ENCODE results near the gene SHD. TPM values are rescaled to one million over a fixed set of nuclear protein-coding genes. Genes with fewer than 3 reads are reported as not detected.

The SHD gene
- total RNA-seq, 4 donors from 2014 or later: not detected

DNA sequence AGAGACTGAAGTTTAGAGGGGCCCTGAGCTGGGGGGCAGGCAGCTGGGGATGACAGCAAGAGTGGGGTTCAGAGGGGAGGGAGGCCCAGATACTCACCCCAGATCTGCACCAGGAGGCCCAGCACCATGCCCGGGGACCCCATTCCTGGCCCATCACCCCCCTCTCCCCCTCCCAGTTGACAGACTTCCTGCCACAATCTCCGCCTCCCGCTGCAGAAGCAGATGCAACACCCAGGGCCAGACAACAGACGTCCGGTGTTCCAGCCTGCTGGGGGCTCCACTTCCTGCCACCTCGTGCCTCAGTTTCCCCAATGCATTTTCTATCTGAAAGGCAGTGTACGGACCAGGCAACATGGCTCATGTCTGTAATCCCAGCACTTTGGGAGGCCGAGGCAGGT is 23.2 kb downstream of the SHD start, which contains the start of gene TMIGD2:
TMIGD2 (minus strand) TSS at position 147 of the 398 bp plus-strand sequence; CDS start at position 143, 4 bp downstream.
- Histone ChIP-seq H3K36me3 (no peaks in the 10 kb centered on the region), H3K27me3 (peaks cover 0 to 41% (median 0%) of the 10 kb centered on the region in 4 donors), H3K27ac (no peak within 1 kb of the TSS), H3K9me3 (no peaks in the 10 kb centered on the region), H3K4me3 (no peak within 1 kb of the TSS), H3K4me1 (peaks cover 0 to 7% (median 6%) of the 10 kb centered on the region in 3 donors)
- no peak for TF ChIP-seq CTCF (IDR thresholded peaks at IDR 0.05)
- TF ChIP-seq POLR2A (IDR thresholded peaks at IDR 0.05): no peak
- DNase-seq: no peak
- 37% methylated on average over 6 of the region's 8 CpGs; no CpG with 5 or more reads in 1 of the 2 donors for WGBS, 2 donors
- intact Hi-C loops (cut with DNase I): no loop called here

DNA sequence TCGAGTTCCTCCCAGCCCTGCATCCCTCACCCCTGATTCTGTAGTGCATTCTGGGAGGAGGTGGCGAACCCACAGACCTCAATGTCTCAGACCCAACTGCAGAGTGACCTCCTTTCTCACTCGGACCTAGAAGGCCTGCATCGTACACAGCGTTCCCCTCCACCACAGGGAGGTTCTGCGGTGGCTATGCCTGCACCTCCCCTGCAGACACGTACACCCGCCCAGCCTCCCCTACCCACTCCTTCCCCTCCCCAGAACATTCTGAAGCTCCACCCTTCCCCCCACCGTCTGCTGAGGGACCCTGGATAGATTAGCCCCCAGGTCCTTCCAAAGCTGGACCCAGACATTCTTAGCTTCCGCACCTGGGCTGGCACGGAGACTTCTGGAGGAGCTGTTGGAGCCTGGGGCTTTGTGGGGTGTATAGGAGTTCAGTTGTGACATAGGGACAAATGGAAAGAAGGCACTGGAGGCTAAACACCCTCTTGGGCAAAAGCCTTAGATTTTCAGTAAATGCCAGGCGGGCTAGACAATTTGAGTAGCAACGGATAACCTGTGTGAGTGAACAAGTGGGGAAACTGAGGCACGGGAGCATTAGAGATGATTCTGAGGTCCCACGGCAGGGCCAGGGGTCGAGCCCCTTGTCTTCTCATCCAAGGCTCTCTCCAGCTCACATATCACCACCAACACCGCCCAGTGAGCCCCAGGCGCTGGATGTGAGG is 24.9 kb downstream of the SHD start:
- Histone ChIP-seq H3K4me3 (peak overlapping the region in 2 of 4 donors; percentile 41 to 58), H3K27me3 (peaks cover 0 to 39% (median 0%) of the 10 kb centered on the region in 4 donors), H3K36me3 (no peaks in the 10 kb centered on the region), H3K9me3 (no peaks in the 10 kb centered on the region), H3K4me1 (peaks cover 0 to 7% (median 6%) of the 10 kb centered on the region in 3 donors), H3K27ac (no peak overlapping the region)
- no peak for DNase-seq
- intact Hi-C loops (cut with DNase I): no loop called here
- 36 to 44% methylated on average over 17 of the region's 18 CpGs for WGBS, 2 donors
- TF ChIP-seq POLR2A (IDR thresholded peaks at IDR 0.05) (no peak), CTCF (IDR thresholded peaks at IDR 0.05) (no peak)

GRCh38 chr19:4304538-4305256 is 25.6 kb downstream of the SHD start, which contains the start of gene FSD1:
Gene FSD1 (plus strand): TSS chr19:4304598. CDS start chr19:4304747, 149 bp downstream.
- Histone ChIP-seq H3K27ac (no peak within 1 kb of the TSS), H3K36me3 (no peaks in the 10 kb centered on the region), H3K9me3 (no peaks in the 10 kb centered on the region), H3K4me1 (peaks cover 0 to 7% (median 6%) of the 10 kb centered on the region in 3 donors), H3K27me3 (peaks cover 0 to 39% (median 0%) of the 10 kb centered on the region in 4 donors), H3K4me3 (peak within 1 kb of the TSS in 3 of 4 donors; percentile 10 to 58 (median 41))
- TF ChIP-seq CTCF (IDR thresholded peaks at IDR 0.05) (no peak), POLR2A (IDR thresholded peaks at IDR 0.05) (no peak)
- 0 to 11% methylated on average over 3 to 10 of the region's 63 CpGs for WGBS, 2 donors
- DNase-seq: no peak
- intact Hi-C loops (cut with DNase I): no loop called here

DNA sequence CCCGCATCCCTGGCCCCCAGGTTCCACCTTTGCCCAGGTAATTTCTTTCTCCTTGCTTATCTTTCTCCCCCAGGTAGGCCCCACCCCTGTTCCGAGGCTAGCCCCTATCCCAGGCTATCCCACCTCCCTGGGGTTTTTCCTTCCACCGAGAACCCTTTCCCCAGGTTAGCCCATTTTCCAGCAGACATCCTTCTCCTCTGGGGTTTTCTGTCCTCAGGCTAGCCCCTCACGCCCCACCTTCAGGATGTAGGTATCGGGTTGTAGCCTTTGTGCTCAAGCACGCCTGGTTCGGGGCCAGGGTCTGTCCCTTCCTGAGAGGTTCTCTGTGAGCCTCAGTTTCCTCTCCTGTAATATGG is 26.2 kb downstream of the SHD start:
- Histone ChIP-seq H3K4me1 (peaks cover 0 to 7% (median 6%) of the 10 kb centered on the region in 3 donors), H3K4me3 (no peak overlapping the region), H3K9me3 (no peaks in the 10 kb centered on the region), H3K36me3 (no peaks in the 10 kb centered on the region), H3K27me3 (peaks cover 0 to 39% (median 0%) of the 10 kb centered on the region in 4 donors), H3K27ac (no peak overlapping the region)
- intact Hi-C loops (cut with DNase I): no loop called here
- no peak for DNase-seq
- 60 to 64% methylated on average over 5 to 6 of the region's 7 CpGs for WGBS, 2 donors
- TF ChIP-seq POLR2A (IDR thresholded peaks at IDR 0.05): no peak
- no peak for TF ChIP-seq CTCF (IDR thresholded peaks at IDR 0.05)

- Histone ChIP-seq H3K4me3 (no peak overlapping the region), H3K9me3 (no peaks in the 10 kb centered on the region), H3K36me3 (no peaks in the 10 kb centered on the region), H3K27ac (no peak overlapping the region), H3K27me3 (peaks cover 0 to 39% (median 0%) of the 10 kb centered on the region in 4 donors), H3K4me1 (peaks cover 0 to 7% (median 6%) of the 10 kb centered on the region in 3 donors)
- no peak for DNase-seq
- no peak for TF ChIP-seq POLR2A (IDR thresholded peaks at IDR 0.05)
- TF ChIP-seq CTCF (IDR thresholded peaks at IDR 0.05): no peak
- intact Hi-C loops (cut with DNase I): no loop called here
- WGBS, 2 donors: 74 to 76% methylated on average over 8 to 9 of the region's 16 CpGs
These were observed 26.6 kb downstream of the SHD start for GRCh38 chr19:4305659-4306058.
